ENCODE results near the gene IFT122.
"Not testable (repeated sequence)": the region's sequence is repeated elsewhere in the genome, so short reads cannot be mapped to it uniquely, and the experiment has no call there.

The IFT122 gene

DNA sequence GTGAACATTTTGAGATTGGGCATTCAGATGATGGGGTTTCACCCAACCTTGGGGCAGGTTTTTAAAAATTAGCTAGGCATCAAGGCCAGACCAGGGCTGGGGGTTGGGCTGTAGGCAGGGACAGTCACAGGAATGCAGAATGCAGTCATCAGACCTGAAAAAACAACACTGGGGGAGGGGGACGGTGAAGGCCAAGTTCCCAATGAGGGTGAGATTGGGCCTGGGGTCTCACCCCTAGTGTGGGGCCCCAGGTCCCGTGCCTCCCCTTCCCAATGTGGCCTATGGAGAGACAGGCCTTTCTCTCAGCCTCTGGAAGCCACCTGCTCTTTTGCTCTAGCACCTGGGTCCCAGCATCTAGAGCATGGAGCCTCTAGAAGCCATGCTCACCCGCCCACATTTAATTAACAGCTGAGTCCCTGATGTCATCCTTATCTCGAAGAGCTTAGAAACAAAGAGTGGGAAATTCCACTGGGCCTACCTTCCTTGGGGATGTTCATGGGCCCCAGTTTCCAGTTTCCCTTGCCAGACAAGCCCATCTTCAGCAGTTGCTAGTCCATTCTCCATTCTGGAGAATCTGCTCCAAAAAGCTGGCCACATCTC is 94.5 kb downstream of the IFT122 start:
- DNase-seq (ENCODE audit: low read depth in 2 of 2) = no peak

DNA sequence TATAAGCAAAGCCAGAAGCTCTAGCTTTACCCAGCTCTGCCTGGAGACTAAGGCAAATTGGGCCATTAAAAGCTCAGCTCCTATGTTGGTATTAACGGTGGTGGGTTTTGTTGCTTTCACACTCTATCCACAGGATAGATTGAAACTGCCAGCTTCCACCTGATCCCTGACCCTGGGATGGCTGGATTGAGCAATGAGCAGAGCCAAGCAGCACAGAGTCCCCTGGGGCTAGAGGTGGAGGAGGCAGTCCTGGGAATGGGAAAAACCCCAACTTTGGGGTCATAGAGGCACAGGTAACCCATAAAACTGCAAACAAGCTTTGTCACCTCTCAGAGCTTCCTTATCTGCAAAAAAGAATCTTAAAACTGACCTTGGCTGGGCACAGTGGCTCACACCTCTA is 95.1 kb downstream of the IFT122 start:
- no peak for DNase-seq (ENCODE audit: low read depth in 2 of 2)

DNA sequence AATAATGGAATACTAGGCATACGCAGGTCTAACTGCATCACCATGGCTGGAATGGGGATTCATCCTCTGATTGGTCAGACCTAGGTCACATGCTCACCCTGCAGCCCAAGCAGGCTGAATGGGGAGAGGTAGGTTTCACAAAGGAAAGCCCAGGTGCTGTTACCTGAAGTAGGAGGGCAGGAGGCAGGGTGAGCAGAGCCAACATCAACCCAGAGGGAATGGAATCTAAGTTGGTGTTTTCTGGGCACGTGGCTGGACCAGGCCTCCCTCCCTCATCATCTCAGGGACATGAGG is 96.3 kb downstream of the IFT122 start:
- no peak for DNase-seq (ENCODE audit: low read depth in 2 of 2)

DNA sequence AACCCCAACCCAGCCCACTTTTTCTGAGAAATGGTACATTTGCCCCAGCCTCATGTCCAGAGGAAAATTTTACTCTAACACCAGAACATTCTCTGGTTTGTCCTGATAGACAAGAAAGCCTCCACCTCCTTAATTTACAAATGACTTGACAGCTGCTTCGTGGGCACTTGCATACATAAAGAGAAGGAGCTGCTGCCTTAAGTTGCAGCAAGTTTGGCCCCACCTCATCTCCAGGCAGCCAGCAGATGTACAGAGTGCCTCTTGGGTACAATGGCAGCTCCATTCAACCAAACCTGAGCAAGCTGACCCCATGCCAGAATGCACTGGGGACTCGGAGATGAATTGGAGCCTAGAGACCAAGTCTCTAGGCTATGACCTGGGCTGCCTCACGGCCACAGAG is 96.8 kb downstream of the IFT122 start:
- no peak for DNase-seq (ENCODE audit: low read depth in 2 of 2)

DNA sequence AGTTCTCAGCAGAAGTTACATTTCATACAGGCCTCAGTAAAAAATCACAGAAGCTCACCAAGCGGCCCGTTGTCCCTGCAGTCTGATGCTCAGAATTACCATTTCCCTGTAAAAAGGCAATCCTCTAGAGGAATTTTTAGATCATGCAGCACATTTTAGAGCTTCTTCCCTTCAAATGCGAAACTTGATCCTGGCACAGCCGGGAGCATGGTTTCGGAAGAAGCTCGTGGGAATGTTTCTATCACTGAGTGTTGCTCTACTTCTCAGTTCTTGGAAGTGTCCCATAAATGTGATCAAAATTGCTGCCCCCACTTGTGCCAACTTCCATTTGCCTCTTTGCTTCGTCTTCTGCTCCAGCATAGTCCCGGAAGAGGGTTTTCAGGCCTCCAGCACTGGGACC is 99.2 kb downstream of the IFT122 start:
- no peak for DNase-seq (ENCODE audit: low read depth in 2 of 2)

DNA sequence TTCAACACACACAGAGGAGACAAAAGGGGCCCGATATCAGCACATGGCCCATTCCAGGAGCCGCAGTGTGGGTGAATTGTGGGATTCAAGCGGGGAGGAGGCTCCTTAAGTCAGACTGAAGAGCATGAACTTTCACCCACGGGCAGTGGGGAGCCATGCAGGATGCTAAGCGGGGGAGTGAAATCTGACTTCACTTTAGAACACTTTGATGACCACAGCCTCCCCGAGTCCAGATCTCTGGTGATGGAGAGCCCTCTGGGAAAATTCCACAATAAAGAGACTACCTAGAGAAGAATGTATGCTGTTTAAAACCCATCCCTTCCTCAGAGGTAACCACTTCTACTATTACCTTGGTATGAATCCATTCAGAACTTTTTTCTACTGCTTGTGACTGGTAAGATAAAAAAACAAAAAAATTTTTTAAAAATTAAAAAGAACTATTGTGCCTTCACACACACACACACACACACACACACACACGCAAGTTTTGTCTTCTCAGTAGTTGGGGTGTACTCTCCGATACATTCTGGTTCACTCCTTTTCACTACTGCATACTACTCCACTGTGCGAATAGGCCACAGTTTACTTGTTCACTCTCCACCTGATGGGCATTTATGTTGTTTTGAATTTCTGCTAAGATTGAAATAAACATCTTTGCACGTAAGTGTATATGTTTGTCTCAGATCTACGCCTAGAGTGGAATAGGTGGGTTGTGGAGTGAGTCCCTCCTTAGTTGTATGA is 100.9 kb downstream of the IFT122 start:
- DNase-seq (ENCODE audit: low read depth in 2 of 2) = no peak

DNA sequence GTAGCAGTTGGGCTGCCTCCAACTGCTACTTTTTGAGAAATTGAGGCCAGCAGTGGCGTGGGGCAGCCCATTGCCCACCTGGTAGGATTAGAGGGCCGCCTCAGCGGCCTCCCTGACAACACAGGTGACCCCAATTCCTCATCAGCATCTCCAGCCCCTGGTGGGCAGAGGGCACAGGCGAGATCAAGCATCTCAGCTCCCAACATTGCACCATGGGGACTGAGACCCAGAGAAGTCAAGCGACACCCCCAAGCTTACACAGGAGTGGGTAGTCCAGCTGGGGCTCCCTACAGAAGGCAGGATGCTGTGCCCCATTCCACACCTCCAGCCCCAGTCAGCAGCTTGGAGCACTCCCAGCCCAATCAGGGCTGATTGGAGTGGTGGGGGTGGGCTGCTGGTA is 102.7 kb downstream of the IFT122 start:
- DNase-seq (ENCODE audit: low read depth in 2 of 2) = no peak

DNA sequence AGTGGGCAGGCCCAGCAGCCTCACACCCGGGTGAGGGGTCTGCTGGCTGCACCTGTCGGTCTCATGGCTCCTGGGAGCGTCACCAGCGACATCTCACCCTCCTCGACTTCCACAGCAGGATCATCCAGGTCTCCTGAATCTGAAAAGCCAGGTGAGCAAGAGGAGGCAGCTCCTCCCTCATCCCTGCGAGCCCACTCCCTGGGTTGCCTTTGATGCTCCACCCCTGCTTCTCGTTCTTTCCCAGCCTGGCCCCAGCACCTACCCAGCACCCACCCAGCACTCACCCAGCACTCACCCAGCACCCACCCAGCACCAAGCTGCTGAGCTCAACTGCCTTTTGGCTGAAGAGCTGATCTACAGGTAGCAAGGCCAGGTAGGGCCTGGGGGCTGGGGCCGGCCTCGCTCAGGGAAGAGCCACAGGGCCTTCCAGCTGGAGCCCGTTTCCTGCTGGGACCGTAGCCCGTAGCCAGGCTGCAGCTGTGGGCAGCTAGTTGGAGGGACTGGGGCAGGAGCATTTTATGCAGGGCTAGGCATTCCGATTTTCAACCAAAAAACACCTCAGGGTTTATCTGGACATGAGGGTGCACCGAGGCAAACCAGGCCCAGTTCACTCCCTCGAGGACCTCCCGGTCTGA is 103.2 kb downstream of the IFT122 start, which contains the start of gene H1-8:
H1-8 (plus strand) TSS at position 20 of the 635 bp plus-strand sequence; CDS start at position 64, 44 bp downstream.
- no peak for DNase-seq (ENCODE audit: low read depth in 2 of 2)

DNA sequence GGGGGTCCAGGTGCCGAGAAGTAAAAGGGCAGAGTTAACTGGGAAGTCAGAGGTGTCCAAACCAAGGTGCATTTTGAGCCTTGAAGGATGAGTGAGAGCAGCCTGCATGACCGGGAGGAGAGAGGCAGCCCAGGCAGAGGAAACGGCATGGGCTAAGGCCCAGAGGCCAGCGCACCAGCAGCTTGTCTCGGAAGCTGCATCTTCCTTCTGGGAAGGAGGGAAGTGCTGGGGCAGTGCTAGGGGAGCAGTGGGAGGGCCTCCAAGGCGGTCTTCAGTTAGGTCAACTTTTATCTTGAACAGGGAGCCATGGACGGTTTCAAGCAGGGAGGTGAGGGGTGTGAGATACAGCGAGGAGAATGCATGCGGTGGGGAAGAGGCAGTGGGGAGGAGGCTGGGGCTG is 104.0 kb downstream of the IFT122 start:
- DNase-seq (ENCODE audit: low read depth in 2 of 2) = no peak

DNA sequence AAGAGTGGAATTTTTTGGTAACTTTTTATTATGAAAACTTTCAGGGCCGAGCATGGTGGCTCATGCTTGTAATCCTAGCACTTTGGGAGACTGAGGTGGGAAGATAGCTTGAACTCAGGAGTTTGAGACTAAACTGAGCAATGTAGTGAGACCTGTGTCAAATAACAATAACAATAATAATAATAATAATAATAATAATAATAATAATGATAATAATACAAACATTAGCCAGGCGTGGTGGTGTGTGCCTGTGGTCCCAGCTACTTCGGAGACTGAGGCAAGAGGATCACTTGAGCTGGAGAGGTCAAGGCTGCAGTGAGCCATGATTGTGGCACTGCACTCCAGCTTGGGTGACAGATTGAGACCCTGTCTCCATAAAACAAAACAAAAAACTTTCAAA is 105.9 kb downstream of the IFT122 start:
- not testable (repeated sequence) for DNase-seq (ENCODE audit: low read depth in 2 of 2)

DNA sequence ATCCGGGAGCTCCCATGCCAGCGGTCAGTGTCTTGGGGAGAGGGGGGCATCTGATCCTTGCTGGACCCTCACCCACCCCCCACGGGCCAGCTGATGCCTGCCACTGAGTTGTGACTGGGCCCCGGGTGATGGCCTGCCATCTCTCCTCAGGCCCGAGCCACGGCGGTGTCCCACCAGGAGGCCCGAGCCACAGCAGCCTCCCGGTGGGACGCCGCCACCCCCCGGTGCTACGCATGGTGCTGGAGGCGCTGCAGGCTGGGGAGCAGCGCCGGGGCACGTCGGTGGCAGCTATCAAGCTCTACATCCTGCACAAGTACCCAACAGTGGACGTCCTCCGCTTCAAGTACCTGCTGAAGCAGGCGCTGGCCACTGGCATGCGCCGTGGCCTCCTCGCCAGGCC is 107.2 kb downstream of the IFT122 start:
- no peak for DNase-seq (ENCODE audit: low read depth in 2 of 2)

DNA sequence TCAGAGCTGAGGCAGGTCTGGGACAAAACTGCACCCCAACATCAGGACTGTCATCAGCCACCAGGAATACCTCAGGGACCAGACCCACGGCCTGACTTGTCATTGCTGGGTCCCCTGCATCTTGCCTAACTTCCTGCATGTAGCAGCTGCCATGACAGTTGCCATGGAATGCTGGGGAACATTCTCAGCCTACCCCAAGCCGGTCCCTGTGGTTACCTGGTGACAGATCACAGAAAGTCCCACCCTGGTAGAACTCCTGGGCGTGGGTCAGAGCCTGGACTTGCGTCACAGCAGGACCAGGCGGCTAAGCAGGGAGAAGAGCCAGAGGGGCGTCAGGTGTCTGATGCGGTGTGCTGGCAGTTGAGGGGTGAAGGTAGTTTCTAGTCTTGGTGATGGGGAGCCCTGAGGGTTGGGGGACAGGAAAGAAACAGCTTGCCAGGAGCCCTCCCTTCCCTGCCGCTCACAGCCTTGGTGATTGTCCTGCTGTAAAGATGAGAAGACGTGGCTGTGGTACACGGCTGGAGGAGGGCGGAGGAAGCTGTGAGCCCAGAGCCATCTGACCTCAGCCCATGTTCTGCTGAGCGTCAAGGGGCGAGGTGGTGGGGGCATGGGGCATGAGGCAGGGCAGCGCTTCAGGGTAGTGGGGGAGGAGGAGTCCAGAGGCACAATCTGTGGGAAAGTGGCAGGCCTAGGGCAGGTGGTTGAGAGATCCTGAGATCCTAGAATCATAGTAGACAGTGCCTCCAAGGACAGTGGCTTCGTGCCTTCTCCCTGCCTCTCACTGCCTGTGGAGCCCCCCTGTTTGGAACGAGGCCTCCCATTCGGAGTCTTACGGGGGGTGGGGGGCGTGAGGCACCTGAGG is 108.3 kb downstream of the IFT122 start:
- DNase-seq (ENCODE audit: low read depth in 2 of 2) = no peak

DNA sequence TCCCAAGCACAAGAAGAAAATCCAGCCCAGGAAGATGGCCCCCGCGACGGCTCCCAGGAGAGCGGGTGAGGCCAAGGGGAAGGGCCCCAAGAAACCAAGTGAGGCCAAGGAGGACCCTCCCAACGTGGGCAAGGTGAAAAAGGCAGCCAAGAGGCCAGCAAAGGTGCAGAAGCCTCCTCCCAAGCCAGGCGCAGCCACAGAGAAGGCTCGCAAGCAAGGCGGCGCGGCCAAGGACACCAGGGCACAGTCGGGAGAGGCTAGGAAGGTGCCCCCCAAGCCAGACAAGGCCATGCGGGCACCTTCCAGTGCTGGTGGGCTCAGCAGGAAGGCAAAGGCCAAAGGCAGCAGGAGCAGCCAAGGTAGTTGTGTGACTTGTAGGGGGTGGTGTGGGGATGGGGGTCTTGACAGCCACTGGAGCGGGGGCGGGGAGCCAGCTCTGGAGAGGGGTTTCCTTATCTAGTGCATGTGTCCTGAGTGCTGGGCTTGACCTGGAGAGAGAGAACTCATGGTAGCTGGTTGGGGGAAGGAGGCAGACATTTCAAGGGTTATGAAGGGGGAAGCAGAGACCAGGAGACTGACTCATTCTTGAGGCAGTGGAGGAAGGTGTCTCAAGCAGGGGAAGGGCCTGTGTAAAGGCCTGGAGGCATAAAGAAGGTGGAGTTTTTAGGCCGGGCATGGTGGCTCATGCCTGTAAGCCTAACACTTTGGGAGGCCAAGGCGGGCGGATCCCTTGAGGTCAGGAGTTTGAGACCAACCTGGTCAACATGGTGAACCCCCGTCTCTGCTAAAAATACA is 109.2 kb downstream of the IFT122 start:
- no peak for DNase-seq (ENCODE audit: low read depth in 2 of 2)

DNA sequence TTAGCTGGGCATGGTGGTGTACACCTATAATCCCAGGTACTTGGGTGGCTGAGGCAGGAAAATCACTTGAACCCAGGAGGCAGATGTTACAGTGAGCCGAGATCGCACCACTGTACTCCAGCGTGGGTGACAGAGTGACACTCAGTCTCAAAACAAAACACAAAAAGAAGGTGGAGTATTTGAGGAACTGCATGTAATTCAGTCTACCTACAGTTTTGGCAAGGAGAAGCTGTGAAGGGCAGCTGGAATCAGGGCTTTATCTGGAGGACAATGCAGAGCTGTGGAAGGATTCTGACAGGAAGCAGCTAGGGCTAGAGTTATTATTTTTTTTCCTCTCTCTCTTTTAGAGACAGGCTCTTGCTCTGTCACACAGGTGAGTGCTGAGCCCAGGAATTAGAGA is 109.8 kb downstream of the IFT122 start:
- no peak for DNase-seq (ENCODE audit: low read depth in 2 of 2)

DNA sequence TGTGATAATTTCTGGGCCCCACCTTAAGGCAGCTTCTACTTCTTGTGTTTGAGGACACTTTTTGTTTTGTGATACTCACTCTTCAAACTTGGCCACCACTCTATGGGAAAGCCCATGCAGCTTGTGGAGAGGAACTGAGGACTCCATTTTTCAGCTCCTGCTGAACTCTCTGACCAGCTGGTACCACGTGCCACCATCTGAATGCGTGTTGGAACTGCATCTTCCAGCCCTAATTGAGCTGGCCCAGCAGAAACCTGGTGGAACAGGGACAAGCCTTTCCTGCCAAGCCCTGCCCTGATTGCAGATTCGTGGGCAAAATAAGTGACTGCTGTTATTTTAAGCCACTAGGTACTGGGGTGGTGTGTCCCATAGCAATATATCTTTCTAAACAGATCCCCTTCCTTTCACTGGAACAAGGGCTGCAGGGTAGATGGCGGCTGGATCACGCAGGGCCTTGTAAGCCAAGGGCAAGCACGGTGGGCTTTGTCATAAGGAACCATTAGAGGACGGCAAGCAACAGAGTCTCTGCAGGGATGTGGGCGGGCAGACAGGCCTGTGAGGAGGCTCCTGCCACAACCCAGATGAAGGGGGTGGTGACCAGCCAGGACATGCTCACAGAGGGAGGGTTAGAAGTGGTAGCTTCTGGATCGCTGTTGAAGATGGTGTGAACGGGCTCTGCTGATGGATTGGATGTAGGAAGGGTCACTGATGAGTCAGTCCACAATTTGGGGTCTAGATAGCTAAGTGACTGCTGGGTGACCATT is 112.4 kb downstream of the IFT122 start:
- no peak for DNase-seq (ENCODE audit: low read depth in 2 of 2)

DNA sequence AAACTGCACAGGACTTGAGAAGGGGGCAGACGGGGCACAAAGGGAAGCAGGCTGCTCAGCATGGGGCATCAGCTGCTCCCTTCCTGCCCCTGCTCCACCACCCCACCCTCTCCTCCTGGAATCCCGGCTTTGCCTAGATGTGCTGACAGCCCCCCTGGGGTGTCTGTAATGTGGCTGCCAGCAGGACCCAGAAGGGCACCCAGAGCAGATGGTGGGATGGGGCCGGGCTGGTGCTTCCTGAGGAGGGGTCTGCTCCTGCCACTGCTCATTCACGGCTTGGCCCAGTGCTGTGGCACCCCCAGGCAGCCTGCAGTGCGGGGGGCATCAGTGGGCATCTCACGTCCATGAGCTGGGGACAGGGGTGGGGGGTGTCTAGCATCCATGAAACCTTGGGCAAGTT is 113.1 kb downstream of the IFT122 start:
- no peak for DNase-seq (ENCODE audit: low read depth in 2 of 2)

DNA sequence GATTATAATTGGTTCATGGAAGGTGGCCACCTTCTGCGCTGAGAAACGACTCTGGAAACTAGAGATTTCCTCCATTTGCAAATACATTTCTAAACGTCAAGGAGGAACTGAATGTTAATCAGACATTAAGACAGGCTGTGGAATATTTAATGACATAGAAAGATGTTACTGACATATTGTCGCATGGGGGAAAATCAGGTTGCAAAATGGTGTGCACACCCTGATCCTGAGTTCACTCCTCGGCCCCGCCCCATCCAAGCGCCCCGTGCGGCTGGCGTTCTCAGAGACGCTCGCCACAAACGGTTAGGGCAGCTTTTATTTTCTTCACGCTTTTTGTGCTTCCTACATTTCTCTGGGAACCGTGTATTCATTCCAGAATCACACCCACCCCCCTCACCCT is 113.7 kb downstream of the IFT122 start:
- DNase-seq (ENCODE audit: low read depth in 2 of 2) = no peak

DNA sequence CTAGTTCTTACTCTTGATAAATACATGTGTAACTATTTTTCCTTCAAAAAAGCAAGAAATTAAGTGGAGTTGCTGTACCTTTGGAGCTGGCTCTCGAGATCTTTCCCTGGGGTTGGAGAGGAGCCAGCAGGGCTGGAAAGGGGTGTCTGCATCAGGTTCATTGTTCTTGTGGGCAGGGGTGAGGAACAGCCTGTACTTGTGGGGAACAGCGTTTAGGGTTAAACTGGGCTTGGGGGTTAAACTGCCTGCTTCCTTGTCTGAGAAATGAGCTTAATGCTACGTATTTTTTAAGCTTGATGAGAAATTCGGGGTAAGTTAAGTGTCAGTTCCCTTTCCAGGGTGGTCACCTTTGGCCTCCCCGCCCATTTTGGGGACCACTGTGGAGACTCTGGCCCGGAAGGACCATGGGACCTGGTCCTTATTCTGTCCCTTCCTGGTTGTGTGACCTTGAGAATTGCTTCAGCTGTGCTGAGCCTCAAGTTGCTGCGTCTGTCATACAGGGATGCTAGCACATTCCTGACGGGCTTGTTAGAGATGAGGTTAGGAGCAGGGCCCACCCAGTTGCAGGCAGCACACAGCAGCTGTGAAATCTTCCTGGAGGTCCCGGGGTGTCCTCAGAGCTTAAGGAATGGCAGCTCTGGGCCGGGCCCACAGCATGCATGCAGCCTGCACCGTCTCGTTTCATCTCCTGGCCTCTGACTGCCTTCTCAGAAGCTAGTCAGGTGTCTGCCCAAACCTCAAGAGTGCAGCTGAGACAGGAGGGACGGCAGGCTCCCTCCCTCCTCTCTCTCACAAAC is 114.5 kb downstream of the IFT122 start:
- no peak for DNase-seq (ENCODE audit: low read depth in 2 of 2)

DNA sequence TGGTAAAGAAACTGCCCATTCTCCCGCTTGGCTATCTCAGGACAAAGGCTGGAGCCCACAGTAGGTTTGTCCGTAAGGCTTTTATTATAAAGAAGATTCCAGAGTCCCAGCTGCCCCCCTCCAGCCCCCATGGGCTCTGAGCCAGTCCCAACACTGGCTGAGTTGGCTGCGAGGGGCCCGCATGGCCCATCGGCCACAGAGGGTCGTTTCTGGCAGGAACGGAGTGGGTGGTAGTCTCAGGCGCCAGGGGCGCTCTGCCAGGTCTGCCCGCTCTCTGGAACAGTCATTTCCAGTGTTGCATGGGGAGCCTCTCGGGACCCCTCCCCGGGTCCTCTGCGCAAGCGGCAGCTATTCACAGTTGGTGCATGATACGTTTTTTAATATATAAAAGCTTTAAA is 115.1 kb downstream of the IFT122 start:
- DNase-seq (ENCODE audit: low read depth in 2 of 2) = no peak
